T-helper 1 cell (primary cell): ENCODE results near the gene TCF12.
A peak's percentile ranks its signal among the peaks of the same experiment; 100 is the strongest.
"Not testable (repeated sequence)": the region's sequence is repeated elsewhere in the genome, so short reads cannot be mapped to it uniquely, and the experiment has no call there.

ENCODE experiments used
- DNase-seq, 5 donors: peaks; one replicate each; pipeline ENCODE4 v3.0.0-alpha.2; 2012 to 2020

TCF12 gene

DNA sequence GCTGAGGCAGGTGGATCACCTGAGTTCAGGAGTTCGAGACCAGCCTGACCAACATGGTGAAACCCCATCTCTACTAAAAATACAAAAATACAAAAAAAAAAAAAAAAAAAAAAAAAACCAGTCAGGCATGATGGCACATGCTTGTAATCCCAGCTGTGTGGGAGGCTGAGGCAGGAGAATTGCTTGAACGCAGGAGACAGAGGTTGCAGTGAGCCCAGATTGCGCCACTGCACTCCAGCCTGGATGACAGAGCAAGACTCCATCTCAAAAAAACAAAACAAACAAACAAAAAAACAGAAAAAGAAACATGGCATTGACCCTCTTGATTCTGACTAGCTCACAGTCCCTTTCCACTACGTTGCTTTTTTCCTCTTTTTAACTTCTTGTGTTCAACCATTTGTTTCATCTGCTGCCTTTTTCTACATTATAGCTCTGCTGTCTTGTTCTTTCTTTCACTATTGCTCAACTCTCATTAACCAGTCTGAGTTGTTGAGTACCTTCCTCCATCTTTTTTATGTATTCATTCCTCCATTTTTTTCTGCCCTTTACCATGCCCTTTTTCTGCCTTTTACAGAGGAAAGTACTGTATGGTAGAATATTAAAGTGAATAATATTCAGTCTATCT, 179.6 kb downstream of the TCF12 start:
- DNase-seq, result not testable (repeated sequence)

DNA sequence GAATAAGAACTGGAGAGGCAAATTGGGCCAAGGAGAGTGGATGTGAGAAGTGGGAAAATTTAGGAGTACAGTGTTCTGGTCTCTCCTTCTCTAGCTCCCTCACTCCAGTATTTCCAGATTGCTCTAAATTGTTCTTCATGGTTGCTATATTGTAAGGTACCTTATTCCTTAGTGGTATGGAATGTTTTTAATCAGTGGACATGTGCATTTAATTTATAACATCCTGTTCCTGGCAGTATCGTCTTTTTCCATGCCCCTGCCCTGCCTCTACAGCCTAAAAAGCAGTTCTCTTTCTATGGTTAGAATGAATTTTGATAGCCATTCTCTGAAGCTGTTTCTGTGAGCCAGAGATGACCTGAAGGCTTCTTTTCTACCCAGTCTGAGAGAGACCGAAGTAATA, 180.5 kb downstream of the TCF12 start:
- DNase-seq, result no peak

DNA sequence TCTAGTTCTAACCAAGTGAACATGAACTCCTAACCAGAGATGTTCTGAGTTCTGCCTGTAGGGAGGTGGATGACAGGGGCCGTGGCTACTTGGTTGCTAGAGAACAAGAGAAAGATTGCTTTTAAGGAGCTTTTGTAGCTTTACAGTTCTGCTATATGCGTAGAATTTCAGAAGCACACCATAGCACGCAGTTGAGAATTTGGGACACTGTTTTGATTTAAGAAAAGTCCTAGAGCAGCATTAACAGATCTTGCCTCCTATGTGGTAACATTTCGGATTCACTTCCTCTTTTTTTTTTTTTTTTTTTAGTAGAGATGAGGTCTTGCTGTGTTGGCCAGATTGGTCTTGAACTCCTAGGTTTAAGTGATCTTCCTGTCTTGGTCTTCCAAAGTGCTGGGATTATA, 181.7 kb downstream of the TCF12 start:
- DNase-seq, result no peak

DNA sequence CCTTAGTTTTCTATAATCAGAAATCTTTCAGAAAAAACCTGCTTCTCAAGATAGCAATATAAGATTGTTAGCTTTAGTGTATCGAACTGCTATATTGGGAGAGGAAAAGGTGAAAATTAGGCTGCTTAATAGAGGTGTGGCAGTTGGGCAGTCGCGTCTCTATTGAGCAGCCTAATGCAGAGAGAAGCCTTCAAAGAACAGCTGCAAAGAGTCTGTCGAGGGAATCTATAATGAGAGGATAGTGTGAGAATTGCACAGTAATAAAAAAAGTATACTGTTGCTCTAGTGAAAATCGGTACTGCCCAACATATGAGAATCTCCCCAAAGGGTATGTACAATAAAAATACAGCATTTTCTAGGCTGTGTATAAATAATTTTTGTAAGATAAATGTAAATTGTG, 184.4 kb downstream of the TCF12 start:
- DNase-seq, result no peak

GRCh38 chr15:57108296-57108695, 189.9 kb downstream of the TCF12 start:
- DNase-seq, result no peak

- no peak for DNase-seq
These were observed 190.6 kb downstream of the TCF12 start for GRCh38 chr15:57109005-57109404.

GRCh38 chr15:57111002-57111401, 192.6 kb downstream of the TCF12 start:
- no peak for DNase-seq

GRCh38 chr15:57112178-57112577, 193.7 kb downstream of the TCF12 start:
- no peak for DNase-seq

DNA sequence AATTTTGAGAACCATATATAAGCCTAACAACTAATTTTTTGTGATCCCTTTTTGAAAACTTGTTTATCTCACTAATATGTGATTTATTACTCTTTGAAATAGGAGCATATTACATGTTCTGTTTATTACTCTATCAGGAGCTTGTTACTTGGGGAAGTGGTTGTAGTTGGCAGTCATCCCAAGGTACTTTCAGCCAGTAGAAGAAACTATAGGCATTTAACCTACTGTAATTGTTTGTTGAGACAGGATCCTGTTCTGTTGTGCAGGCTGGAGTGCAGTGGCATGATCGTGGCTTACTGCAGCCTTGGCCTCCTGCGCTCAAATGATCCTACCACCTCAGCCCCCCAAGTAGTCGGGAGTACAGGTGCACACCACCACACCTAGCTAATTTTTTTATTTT, 195.6 kb downstream of the TCF12 start:
- DNase-seq, result no peak

DNA sequence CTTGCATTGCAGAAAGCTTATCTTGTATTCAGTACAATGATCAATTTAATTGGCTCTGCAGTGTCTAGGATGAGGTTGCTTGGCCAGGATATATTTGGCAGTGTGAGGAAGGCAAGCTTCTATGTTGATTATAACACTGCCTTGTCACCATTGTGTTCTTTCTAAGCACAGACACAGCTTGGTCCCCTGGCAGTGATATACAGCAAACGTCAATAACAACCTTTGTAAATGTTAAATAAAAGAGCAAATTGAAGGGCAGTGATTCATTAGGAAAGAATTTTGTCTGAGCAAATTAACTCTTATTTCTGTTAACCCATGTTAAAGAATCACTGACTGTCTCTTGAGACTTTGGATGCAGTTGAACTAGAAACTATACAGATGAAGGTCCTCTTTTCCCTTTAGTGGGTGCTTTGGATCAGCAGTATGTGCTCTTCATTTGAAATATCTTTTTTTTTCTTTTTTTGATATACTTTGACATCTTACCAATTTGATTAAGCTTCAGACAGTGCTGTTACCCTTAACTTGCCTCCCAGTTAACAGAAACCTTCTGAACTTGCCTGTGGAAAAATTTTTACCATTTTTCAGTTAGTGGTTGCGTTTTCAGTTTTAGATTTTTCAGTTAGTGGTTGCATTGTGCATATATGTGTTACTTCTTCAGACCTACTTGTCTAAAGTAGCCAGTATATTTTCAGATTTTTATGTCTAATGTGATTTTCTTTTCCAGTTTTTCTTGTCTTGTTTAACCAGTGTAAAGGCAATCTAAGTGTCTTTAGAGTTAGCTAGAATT, 199.8 kb downstream of the TCF12 start:
- DNase-seq, result peak in 1 of 5 donors; percentile 53

DNA sequence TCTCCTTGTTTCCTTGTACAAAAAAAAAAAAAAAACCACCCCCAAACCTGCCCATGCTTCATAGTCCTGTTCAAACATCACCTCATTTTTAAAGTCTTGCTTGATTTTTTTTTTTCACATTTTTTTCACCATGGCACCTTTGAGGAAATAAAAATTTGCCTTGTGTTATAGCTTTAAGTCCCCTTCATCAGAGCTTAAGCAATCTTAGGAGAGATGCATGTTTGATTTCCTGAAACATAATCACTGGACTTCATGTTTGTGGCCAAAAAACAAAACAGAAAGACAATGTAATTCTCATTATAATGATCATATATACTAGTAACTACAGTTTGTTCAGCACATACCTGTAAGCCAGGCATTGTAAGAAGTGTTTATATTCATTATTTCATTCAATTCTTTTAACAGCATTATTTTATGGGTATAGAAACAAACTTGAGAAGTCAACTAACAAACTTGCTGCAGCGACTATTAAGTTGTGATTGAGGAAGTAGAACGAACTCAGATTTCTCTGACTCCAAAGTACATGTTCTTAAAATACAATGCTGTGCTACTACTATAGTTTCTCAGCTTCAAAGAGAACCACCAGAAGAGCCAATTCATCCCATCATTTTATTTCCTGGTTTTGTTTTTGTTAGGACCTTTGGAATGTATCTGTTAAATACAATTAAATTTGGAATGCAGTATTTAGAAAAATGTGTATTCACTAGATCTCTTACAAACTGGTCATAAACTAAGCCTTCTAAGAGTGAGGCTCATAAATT, 203.8 kb downstream of the TCF12 start:
- DNase-seq, result no peak

DNA sequence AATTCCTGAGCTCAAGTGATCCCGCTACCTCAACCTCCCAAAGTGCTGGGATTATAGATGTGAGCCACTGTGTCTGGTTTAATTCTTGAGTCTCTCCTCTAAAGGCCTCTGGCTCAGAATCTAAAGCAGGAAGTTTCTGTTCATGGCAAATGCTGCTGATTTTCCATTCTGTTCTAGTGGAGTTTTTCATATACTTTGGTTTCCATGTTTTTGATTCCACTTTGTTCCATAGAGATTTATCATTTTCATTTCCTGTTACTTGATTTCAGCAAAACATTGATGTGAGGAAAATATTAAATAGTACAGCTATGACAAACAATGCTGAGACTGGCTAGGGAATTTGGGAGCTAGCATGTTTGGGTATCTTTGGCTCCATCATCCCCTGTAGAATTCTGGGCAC, 205.6 kb downstream of the TCF12 start:
- DNase-seq, result no peak

DNA sequence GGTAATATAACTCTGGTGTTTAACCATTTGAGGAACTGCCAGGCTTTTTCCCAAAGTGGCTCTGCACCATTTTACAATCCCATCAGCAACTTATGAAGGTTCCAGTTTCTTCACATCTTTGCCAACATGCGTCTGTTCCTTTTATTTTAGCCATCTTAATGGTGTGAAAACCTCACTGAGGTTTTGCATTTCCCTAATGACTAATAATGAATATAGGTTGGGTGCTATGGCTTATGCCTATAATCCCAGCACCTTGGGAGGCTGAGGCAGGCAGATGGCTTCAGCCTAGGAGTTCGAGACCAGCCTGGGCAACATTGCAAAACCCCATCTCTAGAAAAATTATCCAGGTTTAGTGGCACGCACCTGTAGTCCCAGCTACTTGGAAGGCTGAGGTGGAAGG, 210.6 kb downstream of the TCF12 start:
- peak in 1 of 5 donors; percentile 24 for DNase-seq

- DNase-seq, result no peak
These were observed 212.5 kb downstream of the TCF12 start for GRCh38 chr15:57130956-57131355.

- DNase-seq, result peak in 1 of 5 donors; percentile 31
These were observed 214.9 kb downstream of the TCF12 start for GRCh38 chr15:57133127-57133968.

DNA sequence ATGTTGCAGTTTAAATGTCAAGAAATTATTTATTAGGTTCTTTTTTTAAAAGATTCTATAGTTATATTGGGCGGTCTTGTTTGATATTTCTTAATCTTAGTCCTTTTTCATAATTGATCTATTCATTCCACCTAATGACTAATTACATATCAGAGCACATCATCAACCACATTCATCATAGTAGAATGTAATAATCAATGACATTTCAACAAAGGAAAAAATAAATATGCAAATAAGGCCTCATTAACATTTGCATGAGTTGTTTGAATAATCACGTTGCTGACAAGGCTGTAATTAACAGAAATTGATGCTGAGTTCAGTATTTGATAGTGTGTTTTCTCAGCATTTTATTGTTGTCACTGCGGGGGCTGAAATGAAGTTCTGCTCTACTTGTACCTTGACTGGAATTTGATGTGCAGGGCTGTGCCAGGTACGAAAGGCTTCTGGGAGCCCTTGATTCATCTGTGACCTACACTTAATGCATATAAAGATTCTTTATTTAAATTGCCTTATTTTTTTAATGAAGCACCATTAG, 215.7 kb downstream of the TCF12 start:
- no peak for DNase-seq

DNA sequence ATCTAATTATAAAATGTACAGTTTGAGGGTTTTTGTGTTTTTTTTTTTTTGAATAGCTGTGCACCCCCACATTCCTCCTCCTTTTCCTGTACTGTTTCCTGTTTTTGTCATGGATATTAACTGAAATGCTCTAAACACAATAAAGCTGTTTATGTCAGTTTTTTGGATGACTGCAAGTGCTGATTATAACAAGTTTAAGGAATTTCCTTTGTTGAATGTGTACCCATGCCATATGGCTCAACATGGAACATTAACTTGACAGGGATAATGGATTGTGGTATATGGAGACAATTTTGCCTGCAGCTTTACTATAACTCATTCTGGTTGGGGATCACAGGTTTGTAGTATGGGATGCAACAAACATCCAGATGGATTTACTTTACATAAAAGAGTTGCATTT, 216.4 kb downstream of the TCF12 start:
- no peak for DNase-seq

- no peak for DNase-seq
These were observed 217.4 kb downstream of the TCF12 start for GRCh38 chr15:57135800-57136199.

- DNase-seq, result no peak
These were observed 219.9 kb downstream of the TCF12 start for GRCh38 chr15:57138349-57138788.

DNA sequence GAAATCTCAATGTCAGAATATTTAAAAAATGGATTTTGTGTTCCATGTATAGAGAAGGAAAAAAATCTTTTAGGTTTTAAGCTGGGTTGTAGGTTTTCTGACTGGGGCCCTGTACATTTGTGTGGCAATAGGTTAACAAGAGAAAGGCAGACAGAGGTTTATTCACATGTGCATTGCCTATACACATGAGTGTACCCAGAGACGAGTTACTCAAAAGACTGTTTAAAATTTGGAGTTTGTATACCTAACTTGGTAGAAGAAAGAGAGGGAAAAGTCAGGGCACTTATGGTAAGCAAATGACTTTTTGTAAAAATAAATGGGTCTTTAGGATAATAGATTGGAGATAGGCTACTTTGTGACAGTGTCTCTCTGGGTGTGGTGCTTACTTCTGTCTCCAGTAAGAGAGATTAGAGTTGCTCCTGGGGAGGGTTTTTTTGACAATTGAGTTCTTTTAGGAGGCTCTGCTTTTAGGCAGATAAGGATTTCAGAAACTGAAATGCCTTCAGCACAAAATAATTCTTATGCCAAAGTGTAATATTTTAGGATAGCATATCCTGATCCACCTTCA, 225.2 kb downstream of the TCF12 start:
- DNase-seq, result no peak

GRCh38 chr15:57144448-57144847, 226.0 kb downstream of the TCF12 start:
- DNase-seq, result no peak
